CD14-positive monocyte (primary cell): ENCODE data around the gene ALPG. TPM values are rescaled to one million over a fixed set of nuclear protein-coding genes. Genes with fewer than 3 reads are reported as not detected.
"Not testable (repeated sequence)": the region's sequence is repeated elsewhere in the genome, so short reads cannot be mapped to it uniquely, and the experiment has no call there.

Experiments
- DNase-seq, 3 donors: peaks; one replicate each; pipeline ENCODE4 v3.0.0-alpha.2; 2011 to 2022
- H2AFZ ChIP-seq: 2 replicates; pipeline ENCODE4 v1.6.0; 2012; ENCODE audit warnings: mild to moderate bottlenecking, low read depth, low read length, inconsistent platforms; ENCODE audit not compliant: insufficient read depth, poor library complexity, severe bottlenecking
- H3K27ac ChIP-seq, 2 donors: 1 replicate in 1 of 2; 2 replicates in 1 of 2; pipeline ENCODE4 v1.5.1; 2012 to 2013; ENCODE audit warnings: low read length in 2 of 2, control low read depth in 1 of 2, inconsistent platforms in 1 of 2, low read depth in 1 of 2, mild to moderate bottlenecking in 1 of 2
- H3K27me3 ChIP-seq, 2 donors: one replicate each; pipeline versions ENCODE4 v1.6.0 to v1.6.1; 2011 to 2013; ENCODE audit warnings: low read length in 2 of 2; ENCODE audit not compliant: control insufficient read depth in 2 of 2, insufficient read depth in 2 of 2
- H3K36me3 ChIP-seq, 2 donors: replicated peaks in 1 of 2; 1 replicate in 1 of 2; 2 replicates in 1 of 2; pipeline versions ENCODE4 v1.5.1 to v1.6.1; 2012 to 2013; ENCODE audit warnings: low read length in 2 of 2, control low read depth in 1 of 2, inconsistent platforms in 1 of 2, mild to moderate bottlenecking in 1 of 2; ENCODE audit not compliant: insufficient read depth in 2 of 2, control insufficient read depth in 1 of 2
- H3K4me1 ChIP-seq, 2 donors: 1 replicate in 1 of 2; 2 replicates in 1 of 2; pipeline versions ENCODE4 v1.5.1 to v1.6.1; 2012 to 2013; ENCODE audit warnings: low read length in 2 of 2, control low read depth in 1 of 2, inconsistent platforms in 1 of 2, mild to moderate bottlenecking in 1 of 2, moderate library complexity in 1 of 2; ENCODE audit not compliant: insufficient read depth in 2 of 2, control insufficient read depth in 1 of 2
- H3K4me2 ChIP-seq: replicated peaks from 2 replicates; pipeline ENCODE3; 2012; ENCODE audit warnings: low read length, moderate library complexity, mild to moderate bottlenecking; ENCODE audit not compliant: poor library complexity, severe bottlenecking; ENCODE audit errors: extremely low read depth
- H3K4me3 ChIP-seq, 3 experiments: fragments of 200-600 bp in 1 of 3; sonication (generic) in 1 of 3; replicated peaks in 1 of 3; 1 replicate in 2 of 3; 2 replicates in 1 of 3; pipeline ENCODE4 v1.5.1; 2011 to 2013; ENCODE audit warnings: low read length in 3 of 3, mild to moderate bottlenecking in 3 of 3, control low read depth in 2 of 3, low read depth in 2 of 3, inconsistent platforms in 1 of 3, moderate library complexity in 1 of 3
- H3K79me2 ChIP-seq: 2 replicates; pipeline ENCODE4 v1.6.0; 2012; ENCODE audit warnings: mild to moderate bottlenecking, control low read depth, inconsistent platforms, low read length, moderate library complexity; ENCODE audit not compliant: insufficient read depth
- H3K9ac ChIP-seq: 2 replicates; pipeline ENCODE4 v1.6.0; 2017; ENCODE audit warnings: low read length, mild to moderate bottlenecking; ENCODE audit not compliant: insufficient read depth, poor library complexity, severe bottlenecking
- H3K9me3 ChIP-seq, 2 donors: replicated peaks in 1 of 2; 1 replicate in 1 of 2; 2 replicates in 1 of 2; pipeline versions ENCODE4 v1.5.1 to v1.6.1; 2012 to 2013; ENCODE audit warnings: low read length in 2 of 2, control low read depth in 1 of 2; ENCODE audit not compliant: control insufficient read depth in 1 of 2, insufficient read depth in 1 of 2
- H4K20me1 ChIP-seq: 2 replicates; pipeline ENCODE4 v1.6.0; 2012; ENCODE audit warnings: mild to moderate bottlenecking, low read length, control low read depth, moderate library complexity; ENCODE audit not compliant: insufficient read depth
- H3K27ac Mint-ChIP-seq, 7 donors: one replicate each; pipeline ENCODE4 v1.8.0; 2020; ENCODE audit warnings: mild to moderate bottlenecking in 7 of 7, mixed read lengths in 7 of 7, moderate library complexity in 6 of 7, inconsistent platforms in 2 of 7
- H3K27me3 Mint-ChIP-seq, 3 donors: one replicate each; pipeline ENCODE4 v1.8.0; 2021 to 2022; ENCODE audit warnings: low read depth in 3 of 3, mild to moderate bottlenecking in 3 of 3, mixed read lengths in 3 of 3, moderate library complexity in 3 of 3, inconsistent platforms in 1 of 3
- H3K36me3 Mint-ChIP-seq, 2 donors: one replicate each; pipeline ENCODE4 v1.8.0; 2020; ENCODE audit warnings: mixed read lengths in 2 of 2, inconsistent platforms in 1 of 2, mild to moderate bottlenecking in 1 of 2
- H3K4me1 Mint-ChIP-seq: one replicate; pipeline ENCODE4 v1.8.0; 2020; ENCODE audit warnings: mild to moderate bottlenecking, mixed read lengths
- H3K4me3 Mint-ChIP-seq, 2 donors: one replicate each; pipeline ENCODE4 v1.8.0; 2020; ENCODE audit warnings: mild to moderate bottlenecking in 2 of 2, mixed read lengths in 2 of 2, moderate library complexity in 1 of 2
- H3K9me3 Mint-ChIP-seq, 7 donors: one replicate each; pipeline ENCODE4 v1.8.0; 2020 to 2022; ENCODE audit warnings: mixed read lengths in 7 of 7, mild to moderate bottlenecking in 6 of 7, moderate library complexity in 6 of 7, inconsistent platforms in 2 of 7
- WGBS: methylation state at CpG from one replicate; pipeline ENCODE4 v1.1.5; 2013; ENCODE audit warnings: missing lambda C conversion rate; ENCODE audit not compliant: insufficient coverage; 5-methylcytosine and 5-hydroxymethylcytosine counted together
- intact Hi-C, 2 donors: fragments of 100-400 bp; cut with micrococcal nuclease; formaldehyde crosslinking; loops; one replicate each; pipeline versions ENCODE4 v1.15.0 to v1.15.1; 2023
- polyA plus RNA-seq, 3 donors: library from polyadenylated mRNA; depleted of rRNA in 1 of 3; unstranded in 2 of 3; stranded (reverse) in 1 of 3; fragments of 300-500 nt in 2 of 3; fragments of >200 nt in 1 of 3; fragmentation: Illumina TruSeq in 2 of 3; gene quantifications; 1 replicate in 2 of 3; 2 replicates in 1 of 3; pipeline ENCODE4 v1.2.3, GENCODE V29; 2012 to 2021
- TF ChIP-seq, protein P1 (sequence below): fragments of 200-600 bp; IDR thresholded peaks from one replicate; pipeline ENCODE4 v1.8.0; 2022; ENCODE audit warnings: antibody characterized with exemption, mild to moderate bottlenecking

ALPG gene
- polyA plus RNA-seq, 3 donors, result not detected

DNA sequence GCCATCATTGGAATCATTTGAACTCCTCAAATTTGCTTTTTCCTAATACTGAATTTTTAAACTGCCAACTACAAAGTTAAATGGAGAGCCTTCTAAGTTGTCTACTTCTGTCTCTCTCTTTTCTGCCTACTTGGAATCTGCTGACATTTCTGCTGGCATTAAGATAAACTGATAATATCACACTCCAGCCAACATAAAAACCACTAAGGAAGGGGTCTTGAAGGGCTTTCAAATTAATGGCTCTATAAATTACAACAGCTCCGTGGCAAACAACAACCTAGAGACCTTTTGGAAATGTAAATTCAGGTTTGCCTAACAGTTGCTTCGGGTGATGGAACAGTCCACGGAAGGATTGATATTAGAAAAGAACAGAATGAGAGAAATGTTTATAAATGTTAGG is 16.0 kb upstream of the ALPG start:
- Mint-ChIP-seq H3K36me3 (no peaks in the 10 kb centered on the region), H3K4me3 (peak overlapping the region in 1 of 2 donors; percentile 1), H3K4me1 (no peaks in the 10 kb centered on the region), H3K9me3 (peaks cover 5 to 14% (median 11%) of the 10 kb centered on the region in 7 donors), H3K27ac (no peak overlapping the region), H3K27me3 (peaks cover 16 to 35% (median 30%) of the 10 kb centered on the region in 3 donors)
- H3K4me3 ChIP-seq, result no peak overlapping the region
- peaks cover 12 to 17% of the 10 kb centered on the region in 2 donors for H3K9me3 ChIP-seq
- H3K27ac ChIP-seq, result no peak overlapping the region
- no peaks in the 10 kb centered on the region for H3K79me2 ChIP-seq
- no peak overlapping the region for H3K4me2 ChIP-seq
- TF ChIP-seq, protein P1, sequence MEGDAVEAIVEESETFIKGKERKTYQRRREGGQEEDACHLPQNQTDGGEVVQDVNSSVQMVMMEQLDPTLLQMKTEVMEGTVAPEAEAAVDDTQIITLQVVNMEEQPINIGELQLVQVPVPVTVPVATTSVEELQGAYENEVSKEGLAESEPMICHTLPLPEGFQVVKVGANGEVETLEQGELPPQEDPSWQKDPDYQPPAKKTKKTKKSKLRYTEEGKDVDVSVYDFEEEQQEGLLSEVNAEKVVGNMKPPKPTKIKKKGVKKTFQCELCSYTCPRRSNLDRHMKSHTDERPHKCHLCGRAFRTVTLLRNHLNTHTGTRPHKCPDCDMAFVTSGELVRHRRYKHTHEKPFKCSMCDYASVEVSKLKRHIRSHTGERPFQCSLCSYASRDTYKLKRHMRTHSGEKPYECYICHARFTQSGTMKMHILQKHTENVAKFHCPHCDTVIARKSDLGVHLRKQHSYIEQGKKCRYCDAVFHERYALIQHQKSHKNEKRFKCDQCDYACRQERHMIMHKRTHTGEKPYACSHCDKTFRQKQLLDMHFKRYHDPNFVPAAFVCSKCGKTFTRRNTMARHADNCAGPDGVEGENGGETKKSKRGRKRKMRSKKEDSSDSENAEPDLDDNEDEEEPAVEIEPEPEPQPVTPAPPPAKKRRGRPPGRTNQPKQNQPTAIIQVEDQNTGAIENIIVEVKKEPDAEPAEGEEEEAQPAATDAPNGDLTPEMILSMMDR, result no peak
- no peaks in the 10 kb centered on the region for H3K36me3 ChIP-seq
- peaks cover 8 to 36% of the 10 kb centered on the region in 2 donors for H3K27me3 ChIP-seq
- 7% methylated on average over 2 of the region's 3 CpGs for WGBS
- H2AFZ ChIP-seq, result no peak overlapping the region
- intact Hi-C loops, result no loop called here
- H3K4me1 ChIP-seq, result no peaks in the 10 kb centered on the region
- H4K20me1 ChIP-seq, result no peaks in the 10 kb centered on the region
- DNase-seq, result no peak
- H3K9ac ChIP-seq, result no peak overlapping the region

DNA sequence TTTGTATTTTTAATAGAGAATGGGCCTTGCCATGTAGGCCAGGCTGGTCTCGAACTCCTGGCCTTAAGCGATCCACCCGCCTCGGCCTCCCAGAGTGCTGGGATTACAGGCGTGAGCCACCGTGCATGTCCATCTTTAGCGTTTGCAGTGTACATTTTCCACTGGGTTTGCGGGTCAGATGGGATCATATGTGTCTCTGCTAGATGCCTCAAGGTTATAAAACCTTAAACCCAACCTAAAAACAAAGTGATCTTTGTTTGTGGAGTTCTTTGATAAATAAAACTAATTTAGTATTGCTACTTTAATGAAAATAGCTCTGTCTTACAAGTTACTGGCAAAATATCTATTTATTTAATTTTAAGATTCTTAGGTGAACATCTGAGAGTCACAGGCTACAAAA is 13.1 kb upstream of the ALPG start:
- WGBS, result 100% methylated on average over 2 of the region's 8 CpGs

DNA sequence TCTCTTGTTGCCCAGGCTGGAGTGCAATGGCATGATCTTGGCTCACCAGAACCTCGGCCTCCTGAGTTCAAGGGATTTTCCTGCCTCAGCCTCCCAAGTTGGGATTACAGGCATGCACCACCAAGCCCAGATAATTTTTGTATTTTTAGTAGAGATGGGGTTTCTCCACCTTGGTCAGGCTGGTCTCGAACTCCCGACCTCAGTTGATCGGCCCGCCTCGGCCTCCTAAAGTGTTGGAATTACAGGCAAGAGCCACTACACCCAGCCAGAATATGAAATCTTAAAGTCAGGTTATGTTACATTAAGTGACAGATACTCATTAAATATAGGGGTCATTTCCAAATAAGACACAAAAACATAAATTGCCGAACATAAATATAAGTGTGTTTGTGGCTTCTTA is 12.2 kb upstream of the ALPG start:
- not testable (repeated sequence) for H3K79me2 ChIP-seq, H3K9me3 Mint-ChIP-seq
- WGBS, result no CpG with 5 or more reads among the region's 7 CpGs

More for the DNA sequence above, 13.1 kb upstream of the ALPG start:
- TF ChIP-seq, protein P1, result no peak
- H3K4me3 Mint-ChIP-seq, result no peak overlapping the region
- no peak for DNase-seq
- Histone ChIP-seq H3K9ac (no peak overlapping the region), H3K4me3 (no peak overlapping the region), H3K79me2 (no peaks in the 10 kb centered on the region), H4K20me1 (no peaks in the 10 kb centered on the region), H3K4me2 (no peak overlapping the region), H3K4me1 (no peaks in the 10 kb centered on the region), H3K27me3 (peaks cover 6 to 14% of the 10 kb centered on the region in 2 donors), H3K27ac (no peak overlapping the region), H3K9me3 (no peaks in the 10 kb centered on the region), H2AFZ (no peak overlapping the region), H3K36me3 (no peaks in the 10 kb centered on the region)
- no peaks in the 10 kb centered on the region for H3K4me1 Mint-ChIP-seq
- peaks cover 16 to 30% (median 20%) of the 10 kb centered on the region in 3 donors for H3K27me3 Mint-ChIP-seq
- H3K9me3 Mint-ChIP-seq, result no peaks in the 10 kb centered on the region
- H3K36me3 Mint-ChIP-seq, result no peaks in the 10 kb centered on the region
- intact Hi-C loops, result no loop called here
- no peak overlapping the region for H3K27ac Mint-ChIP-seq

More for the DNA sequence above, 12.2 kb upstream of the ALPG start:
- H3K4me2 ChIP-seq, H3K36me3 ChIP-seq, H3K9ac ChIP-seq, H3K4me1 ChIP-seq, H3K9me3 ChIP-seq, H3K4me3 Mint-ChIP-seq, H2AFZ ChIP-seq, H3K4me1 Mint-ChIP-seq, DNase-seq, intact Hi-C loops, H4K20me1 ChIP-seq, H3K27ac ChIP-seq, H3K4me3 ChIP-seq, H3K36me3 Mint-ChIP-seq: not testable (repeated sequence)
- Mint-ChIP-seq H3K27me3 (peaks cover 16 to 29% (median 19%) of the 10 kb centered on the region in 3 donors), H3K27ac (peak overlapping the region in 1 of 7 donors; percentile 26)
- peaks cover 6 to 14% of the 10 kb centered on the region in 2 donors for H3K27me3 ChIP-seq
